ENCODE data around the gene CFAP69.
"Not testable (repeated sequence)": the region's sequence is repeated elsewhere in the genome, so short reads cannot be mapped to it uniquely, and the experiment has no call there.

CFAP69 gene

GRCh38 chr7:90232430-90232829 lies 12.5 kb upstream of the CFAP69 start:
- no peak for DNase-seq

GRCh38 chr7:90233569-90233968 lies 11.4 kb upstream of the CFAP69 start:
- no peak for DNase-seq

DNA sequence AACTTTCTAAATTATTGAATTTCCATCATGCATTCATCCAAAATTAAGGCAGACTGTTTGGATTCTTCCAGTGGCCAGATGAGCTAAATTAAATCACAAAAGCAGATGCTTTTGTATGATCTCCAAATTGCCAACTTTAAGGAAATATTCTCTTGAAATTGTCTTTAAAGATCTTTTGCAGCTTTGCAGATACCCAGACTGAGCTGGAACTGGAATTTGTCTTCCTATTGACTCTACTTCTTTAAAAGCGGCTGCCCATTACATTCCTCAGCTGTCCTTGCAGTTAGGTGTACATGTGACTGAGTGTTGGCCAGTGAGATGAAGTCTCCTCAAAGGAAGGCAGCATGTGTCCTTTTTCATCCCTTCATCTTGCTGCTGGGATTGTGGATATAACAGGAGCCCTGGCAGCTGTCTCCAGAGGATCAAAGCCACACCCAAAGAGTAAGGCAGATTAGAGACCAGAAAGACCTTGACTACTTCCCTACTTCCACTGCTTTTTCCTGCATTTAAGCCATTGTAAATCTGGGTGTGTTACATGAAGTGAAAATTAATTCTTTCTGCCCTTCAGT lies 8.2 kb upstream of the CFAP69 start:
- no peak for DNase-seq

DNA sequence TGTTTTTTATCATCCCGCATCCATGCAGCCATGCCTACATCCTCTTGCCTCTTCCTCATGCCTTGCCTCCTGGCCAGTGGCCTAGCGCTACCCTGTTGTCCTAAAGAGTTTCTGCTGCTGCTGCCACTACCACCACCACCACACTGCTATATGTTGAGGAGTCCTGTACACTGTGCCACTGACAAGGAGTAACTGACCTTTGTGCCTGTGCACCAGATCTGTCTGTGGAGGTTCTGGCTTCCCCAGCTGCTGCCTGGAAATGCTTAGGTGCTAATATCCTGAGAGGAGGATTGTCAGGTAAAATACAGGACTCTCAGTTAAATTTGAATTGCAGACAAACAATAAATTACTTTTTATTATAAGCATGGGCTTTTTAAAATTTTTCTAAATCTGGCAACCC lies 7.0 kb upstream of the CFAP69 start:
- no peak for DNase-seq

GRCh38 chr7:90238583-90238982 lies 6.4 kb upstream of the CFAP69 start:
- DNase-seq: no peak

GRCh38 chr7:90239050-90239449 lies 5.9 kb upstream of the CFAP69 start:
- no peak for DNase-seq

- DNase-seq: no peak
Measured at GRCh38 chr7:90239625-90240228, 5.2 kb upstream of the CFAP69 start.

DNA sequence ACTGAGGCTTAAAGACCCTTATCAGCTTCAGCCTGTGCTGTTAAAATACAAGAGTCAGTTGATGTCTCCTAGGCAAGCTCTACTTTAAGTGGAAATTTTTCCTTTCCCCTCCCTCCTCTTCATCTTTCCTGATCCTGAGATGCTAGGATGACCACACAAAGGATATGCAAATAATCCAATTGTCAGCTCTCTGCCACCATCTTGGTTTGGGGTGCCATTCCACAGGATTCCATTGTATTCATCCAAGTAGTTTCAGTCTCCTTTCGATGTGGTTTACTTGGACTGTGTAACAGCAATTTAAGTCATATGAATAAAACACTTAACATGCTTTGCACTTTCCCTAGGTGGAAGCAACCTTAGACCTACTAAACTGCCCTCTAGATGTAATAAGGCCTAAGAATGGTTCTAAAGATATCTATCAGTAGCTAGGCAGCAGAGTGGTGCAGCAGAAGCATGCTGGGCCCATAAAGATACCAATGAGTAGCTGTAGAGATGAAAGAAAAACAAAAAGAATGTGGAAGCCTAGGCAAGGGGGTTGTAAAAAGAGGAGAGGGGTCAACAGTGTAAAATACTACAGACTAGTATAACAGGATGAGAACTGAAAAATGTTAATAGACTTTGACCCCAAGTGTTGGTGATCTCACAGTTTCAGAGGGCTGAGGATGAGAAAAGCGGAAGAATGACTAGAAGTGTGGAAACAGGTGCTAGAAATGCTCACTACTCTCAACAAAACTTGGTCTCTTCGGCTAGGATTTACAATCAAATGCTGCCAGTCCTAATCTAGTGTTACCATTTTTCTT lies 2.4 kb upstream of the CFAP69 start:
- DNase-seq: no peak

DNA sequence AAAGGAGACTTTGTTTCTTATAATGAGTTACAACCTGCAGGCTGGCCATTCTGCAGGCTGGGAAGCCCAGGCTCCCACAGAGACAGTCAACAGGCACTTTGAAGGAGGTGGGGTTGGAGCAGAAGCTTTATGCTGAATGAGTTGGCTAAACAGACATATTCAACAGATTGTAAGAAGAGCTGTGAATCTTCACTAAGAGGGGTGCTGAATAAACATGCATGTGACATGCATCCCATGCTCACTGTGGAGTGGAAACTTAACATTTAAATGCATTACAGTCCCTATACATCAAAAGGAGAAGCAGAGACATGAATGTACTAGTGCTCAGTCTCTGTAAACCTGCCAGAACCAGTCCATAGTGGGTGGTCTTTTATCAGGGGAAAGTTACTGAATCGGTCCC lies 1.4 kb upstream of the CFAP69 start:
- DNase-seq: no peak

- no peak for DNase-seq
Measured at GRCh38 chr7:90244565-90244908, 437 bp upstream of the CFAP69 start.

GRCh38 chr7:90246171-90246570 lies 1.2 kb downstream of the CFAP69 start:
- no peak for DNase-seq

DNA sequence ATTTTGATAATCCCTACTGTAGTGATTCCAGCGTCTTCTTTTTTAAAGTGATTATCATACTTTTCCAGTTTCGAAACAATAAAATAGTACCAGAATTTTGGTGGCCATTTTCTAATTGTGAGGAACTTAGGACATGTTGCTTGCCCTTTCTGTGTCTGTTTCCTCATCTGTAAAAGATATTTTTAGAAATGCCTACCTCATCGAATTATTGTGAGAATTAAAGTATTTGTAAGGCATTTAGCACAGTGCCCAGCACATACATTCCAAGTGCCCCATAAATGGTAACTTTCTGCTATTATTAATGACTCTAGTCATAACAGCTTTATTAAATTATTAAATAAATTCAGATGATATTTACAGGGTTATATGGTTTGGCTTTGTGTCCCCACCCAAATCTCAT lies 3.7 kb downstream of the CFAP69 start:
- DNase-seq: no peak

GRCh38 chr7:90250601-90251303 lies 5.8 kb downstream of the CFAP69 start:
- DNase-seq: no peak

GRCh38 chr7:90251304-90251635 lies 6.3 kb downstream of the CFAP69 start:
- DNase-seq: no peak

- not testable (repeated sequence) for DNase-seq
Measured at GRCh38 chr7:90256011-90256410, 11.0 kb downstream of the CFAP69 start.

- DNase-seq: no peak
Measured at GRCh38 chr7:90256778-90257177, 11.8 kb downstream of the CFAP69 start.

DNA sequence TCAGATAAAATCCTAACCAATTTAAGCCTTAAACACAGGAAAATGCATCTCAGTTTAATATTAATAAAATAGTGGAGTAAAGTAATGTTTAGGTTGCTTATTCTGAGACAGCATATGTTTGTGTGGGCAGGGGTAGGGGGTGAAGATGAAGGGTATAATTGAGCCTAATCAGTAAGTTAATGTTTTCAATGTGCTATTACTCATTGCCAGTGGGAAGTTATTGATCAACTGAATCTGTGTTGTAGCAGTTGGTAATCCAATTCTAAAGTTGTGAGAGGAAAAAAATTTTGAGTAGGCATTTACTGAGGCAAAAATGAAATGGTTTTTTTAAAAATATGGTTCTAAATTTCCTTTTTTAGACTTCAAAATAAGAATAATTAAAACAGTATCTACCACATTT lies 16.5 kb downstream of the CFAP69 start:
- no peak for DNase-seq

- no peak for DNase-seq
Measured at GRCh38 chr7:90262438-90262837, 17.5 kb downstream of the CFAP69 start.

- no peak for DNase-seq
Measured at GRCh38 chr7:90266808-90267207, 21.8 kb downstream of the CFAP69 start.

DNA sequence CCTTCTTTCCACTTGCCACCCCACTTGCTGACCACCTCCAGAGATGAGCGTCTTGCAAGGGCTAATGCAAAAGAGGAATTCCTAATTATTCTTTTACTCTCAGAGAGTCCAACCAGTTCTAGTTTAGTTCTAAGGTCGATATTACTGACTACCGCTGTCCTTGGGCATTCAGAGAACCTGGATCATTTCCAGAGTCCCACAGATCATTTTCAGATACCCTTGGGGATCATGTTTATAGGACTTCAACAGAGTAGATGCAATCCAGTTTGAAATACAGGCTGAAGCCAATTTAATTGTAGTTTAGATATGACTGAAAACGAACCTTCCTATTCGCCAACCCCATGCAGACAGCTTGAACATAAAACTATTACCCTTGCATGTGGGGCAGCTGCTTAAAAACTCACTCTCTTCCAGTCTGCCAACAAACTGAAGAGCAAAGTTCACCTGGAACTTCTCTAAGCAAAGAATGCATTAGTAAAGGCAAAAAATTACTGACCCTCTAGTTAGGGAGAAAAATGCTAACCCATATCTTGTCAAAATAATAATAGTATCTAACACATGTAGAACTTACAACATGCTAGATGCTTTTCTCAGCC lies 22.4 kb downstream of the CFAP69 start:
- no peak for DNase-seq

- DNase-seq: no peak
Measured at GRCh38 chr7:90269163-90269562, 24.2 kb downstream of the CFAP69 start.

DNA sequence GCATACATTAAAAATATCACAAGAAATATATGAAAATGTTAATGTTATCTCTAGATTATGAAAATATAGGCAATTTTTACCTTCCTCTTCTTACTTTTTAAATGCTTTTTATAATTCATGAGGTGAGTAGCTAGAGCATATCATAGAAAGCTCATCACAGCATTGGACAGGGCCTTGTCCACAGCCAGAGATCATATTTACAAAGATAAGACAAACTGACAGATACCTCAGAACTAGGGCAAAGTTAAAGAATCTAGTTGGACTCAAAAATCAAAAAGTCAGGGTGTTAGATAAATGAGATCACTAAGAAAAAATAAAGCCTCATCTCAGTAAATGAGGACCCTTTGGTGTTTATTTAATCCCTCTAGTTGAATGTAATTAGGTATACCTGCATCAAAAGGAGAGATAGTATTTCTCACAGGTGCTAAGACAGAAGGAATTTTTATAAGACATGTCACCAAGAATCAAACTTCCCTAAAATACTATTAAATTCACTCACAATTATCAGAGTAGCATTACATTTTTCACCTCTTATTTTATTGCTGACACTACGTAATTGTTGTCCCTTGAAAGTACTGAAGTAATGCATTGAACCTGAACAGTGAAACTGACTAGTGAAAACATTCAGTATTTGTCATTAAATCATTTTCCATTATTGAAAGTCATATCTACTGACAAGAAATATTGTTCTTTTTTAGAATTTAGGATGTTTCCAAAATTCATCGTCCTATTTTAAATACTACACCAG lies 25.6 kb downstream of the CFAP69 start:
- DNase-seq: no peak

DNA sequence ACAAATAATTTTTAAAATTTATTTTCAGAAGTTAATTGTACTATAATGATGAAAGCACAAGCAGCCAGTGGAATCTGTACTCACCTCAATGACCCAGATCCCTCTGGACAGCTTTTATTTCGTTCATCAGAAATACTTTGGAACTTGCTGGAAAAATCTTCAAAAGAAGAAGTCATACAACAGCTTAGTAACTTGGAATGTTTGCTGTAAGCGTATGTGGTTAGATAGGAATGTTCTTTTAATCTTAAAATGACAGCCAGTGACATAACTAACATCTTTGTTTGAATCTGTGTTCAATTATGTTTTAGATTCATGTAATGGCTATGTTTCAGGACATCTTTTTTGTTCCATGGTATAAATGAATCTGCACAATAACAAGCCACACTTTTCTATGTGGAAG lies 26.8 kb downstream of the CFAP69 start:
- DNase-seq: no peak
